ENCODE results near the gene PTPN1. TPM values are rescaled to one million over a fixed set of nuclear protein-coding genes. Genes with fewer than 3 reads are reported as not detected.

PTPN1 gene
- polyA plus RNA-seq, 1 donor (not counting 4 experiments of a cell fraction or from before 2014, with no cell fraction given), result 61.6 TPM

- Histone ChIP-seq H3K9me3 (ENCODE audit: control insufficient read depth, low read depth, low read length) (no peaks in the 10 kb centered on the region), H3K4me1 (ENCODE audit: control insufficient read depth, extremely low read depth, insufficient read depth, low read length) (peaks cover 18% of the 10 kb centered on the region), H3K27me3 (ENCODE audit: control insufficient read depth, extremely low read depth, insufficient read depth, low read length) (peaks cover 4% of the 10 kb centered on the region), H3K27ac (ENCODE audit: control insufficient read depth, insufficient read depth, low read length) (no peak overlapping the region), H3K79me2 (ENCODE audit: control insufficient read depth, insufficient read depth, low read length) (no peaks in the 10 kb centered on the region), H4K20me1 (ENCODE audit: control insufficient read depth, extremely low read depth, insufficient read depth, low read length) (peaks cover 5% of the 10 kb centered on the region), H3K9ac (ENCODE audit: control insufficient read depth, extremely low read depth, insufficient read depth, low read length) (no peak overlapping the region), H3K9me1 (ENCODE audit: control insufficient read depth, extremely low read depth, insufficient read depth, low read length) (peaks cover 3% of the 10 kb centered on the region), H2AFZ (ENCODE audit: control insufficient read depth, low read length) (no peak overlapping the region), H3K4me3 (ENCODE audit: control insufficient read depth in 2 of 3, extremely low read depth in 1 of 3, insufficient read depth in 2 of 3, low read depth in 1 of 3, low read length in 3 of 3) (no peak overlapping the region), H3K4me2 (ENCODE audit: control insufficient read depth, extremely low read depth, insufficient read depth, low read depth, low read length) (no peak overlapping the region), H3K36me3 (ENCODE audit: control insufficient read depth in 2 of 2, extremely low read depth in 1 of 2, insufficient read depth in 2 of 2, low read length in 2 of 2) (peaks cover 5 to 11% of the 10 kb centered on the region in 2 experiments)
- dilution Hi-C loops (cut with MboI; ENCODE audit: extremely low pct_ligation_motif_present, low sequenced_read_pairs), result no loop called here
- FAIRE-seq (no peak), DNase-seq (ENCODE audit: low read depth, low spot score) (no peak)
- no peak for TF ChIP-seq EZH2 (IDR thresholded peaks at IDR 0.05; ENCODE audit: low read length)
- TF ChIP-seq, protein P1, sequence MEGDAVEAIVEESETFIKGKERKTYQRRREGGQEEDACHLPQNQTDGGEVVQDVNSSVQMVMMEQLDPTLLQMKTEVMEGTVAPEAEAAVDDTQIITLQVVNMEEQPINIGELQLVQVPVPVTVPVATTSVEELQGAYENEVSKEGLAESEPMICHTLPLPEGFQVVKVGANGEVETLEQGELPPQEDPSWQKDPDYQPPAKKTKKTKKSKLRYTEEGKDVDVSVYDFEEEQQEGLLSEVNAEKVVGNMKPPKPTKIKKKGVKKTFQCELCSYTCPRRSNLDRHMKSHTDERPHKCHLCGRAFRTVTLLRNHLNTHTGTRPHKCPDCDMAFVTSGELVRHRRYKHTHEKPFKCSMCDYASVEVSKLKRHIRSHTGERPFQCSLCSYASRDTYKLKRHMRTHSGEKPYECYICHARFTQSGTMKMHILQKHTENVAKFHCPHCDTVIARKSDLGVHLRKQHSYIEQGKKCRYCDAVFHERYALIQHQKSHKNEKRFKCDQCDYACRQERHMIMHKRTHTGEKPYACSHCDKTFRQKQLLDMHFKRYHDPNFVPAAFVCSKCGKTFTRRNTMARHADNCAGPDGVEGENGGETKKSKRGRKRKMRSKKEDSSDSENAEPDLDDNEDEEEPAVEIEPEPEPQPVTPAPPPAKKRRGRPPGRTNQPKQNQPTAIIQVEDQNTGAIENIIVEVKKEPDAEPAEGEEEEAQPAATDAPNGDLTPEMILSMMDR (optimal IDR thresholded peaks at IDR 0.05 in 1 of 3, IDR thresholded peaks at IDR 0.05 in 1 of 3, conservative IDR thresholded peaks at IDR 0.05 in 1 of 3; ENCODE audit: extremely low read depth in 1 of 3, insufficient read depth in 2 of 3, low read length in 3 of 3), result no peak
Observed at GRCh38 chr20:50592282-50593004, 82.3 kb downstream of the PTPN1 start.

DNA sequence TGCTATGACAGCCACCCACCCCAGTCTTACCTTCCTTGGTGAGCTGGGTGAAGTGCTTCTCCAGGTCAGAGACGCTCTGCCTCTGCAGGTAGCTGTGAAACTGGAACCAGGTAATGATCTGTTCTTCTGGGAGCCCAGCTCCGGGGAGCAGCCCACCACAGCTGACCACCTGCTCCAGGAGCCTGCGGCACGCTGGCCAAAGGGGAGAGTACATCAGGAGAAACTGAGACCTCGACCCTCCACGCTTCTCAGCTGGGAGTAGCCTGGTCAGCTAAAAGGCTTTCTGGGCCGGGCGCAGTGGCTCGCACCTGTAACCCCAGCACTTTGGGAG, 82.8 kb downstream of the PTPN1 start:
- DNase-seq (ENCODE audit: low read depth, low spot score), result no peak
- dilution Hi-C loops (cut with MboI; ENCODE audit: extremely low pct_ligation_motif_present, low sequenced_read_pairs), result no loop called here
- Histone ChIP-seq H4K20me1 (ENCODE audit: control insufficient read depth, extremely low read depth, insufficient read depth, low read length) (no peaks in the 10 kb centered on the region), H3K9me3 (ENCODE audit: control insufficient read depth, low read depth, low read length) (no peaks in the 10 kb centered on the region), H3K4me2 (ENCODE audit: control insufficient read depth, extremely low read depth, insufficient read depth, low read depth, low read length) (no peak overlapping the region), H3K9ac (ENCODE audit: control insufficient read depth, extremely low read depth, insufficient read depth, low read length) (no peak overlapping the region), H3K9me1 (ENCODE audit: control insufficient read depth, extremely low read depth, insufficient read depth, low read length) (no peaks in the 10 kb centered on the region), H3K79me2 (ENCODE audit: control insufficient read depth, insufficient read depth, low read length) (no peaks in the 10 kb centered on the region), H3K36me3 (ENCODE audit: control insufficient read depth in 2 of 2, extremely low read depth in 1 of 2, insufficient read depth in 2 of 2, low read length in 2 of 2) (peaks cover 5 to 11% of the 10 kb centered on the region in 2 experiments), H3K4me1 (ENCODE audit: control insufficient read depth, extremely low read depth, insufficient read depth, low read length) (peaks cover 13% of the 10 kb centered on the region), H3K27ac (ENCODE audit: control insufficient read depth, insufficient read depth, low read length) (no peak overlapping the region), H2AFZ (ENCODE audit: control insufficient read depth, low read length) (no peak overlapping the region), H3K4me3 (ENCODE audit: control insufficient read depth in 2 of 3, extremely low read depth in 1 of 3, insufficient read depth in 2 of 3, low read depth in 1 of 3, low read length in 3 of 3) (no peak overlapping the region), H3K27me3 (ENCODE audit: control insufficient read depth, extremely low read depth, insufficient read depth, low read length) (peaks cover 4% of the 10 kb centered on the region)
- TF ChIP-seq EZH2 (IDR thresholded peaks at IDR 0.05; ENCODE audit: low read length), result no peak
- TF ChIP-seq, protein P1 (optimal IDR thresholded peaks at IDR 0.05 in 1 of 3, IDR thresholded peaks at IDR 0.05 in 1 of 3, conservative IDR thresholded peaks at IDR 0.05 in 1 of 3; ENCODE audit: extremely low read depth in 1 of 3, insufficient read depth in 2 of 3, low read length in 3 of 3), result no peak
- no peak for FAIRE-seq

Data from keratinocyte (primary cell).